Activated CD4-positive, CD25-positive, alpha-beta regulatory T cell treated with anti-CD3 and anti-CD28 coated beads, Interleukin-2, amount 50 U/mL, for 24 hours (primary cell): Measurements from ENCODE around the gene GPC3.

Source experiments
- ATAC-seq, 2 donors: fragments of 150-1000 bp; cut with Tn5 transposase; one replicate each; pipeline ENCODE4 v1.10.0; 2021; ENCODE audit warnings: mild to moderate bottlenecking in 1 of 2, moderate library complexity in 1 of 2

The GPC3 gene

DNA sequence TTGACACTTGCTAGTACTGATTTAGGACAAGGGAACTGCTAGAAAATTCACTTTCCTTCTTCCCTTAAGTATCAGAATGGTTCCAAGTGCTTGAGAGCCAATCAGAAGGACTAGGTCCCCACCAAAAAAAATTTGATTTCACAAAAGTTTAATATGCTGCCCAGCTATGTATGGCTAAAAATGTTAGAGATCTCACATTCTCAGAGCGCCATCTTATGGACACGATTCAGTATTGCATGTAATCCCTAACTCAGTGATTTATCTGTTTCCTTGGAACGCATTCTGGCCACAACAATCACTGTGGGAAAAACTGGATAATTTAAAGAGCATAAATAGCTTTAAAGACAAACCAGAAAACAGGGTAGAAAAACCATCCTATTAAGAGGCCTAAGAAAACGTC lies 315.0 kb downstream of the GPC3 start:
- no peak for ATAC-seq

DNA sequence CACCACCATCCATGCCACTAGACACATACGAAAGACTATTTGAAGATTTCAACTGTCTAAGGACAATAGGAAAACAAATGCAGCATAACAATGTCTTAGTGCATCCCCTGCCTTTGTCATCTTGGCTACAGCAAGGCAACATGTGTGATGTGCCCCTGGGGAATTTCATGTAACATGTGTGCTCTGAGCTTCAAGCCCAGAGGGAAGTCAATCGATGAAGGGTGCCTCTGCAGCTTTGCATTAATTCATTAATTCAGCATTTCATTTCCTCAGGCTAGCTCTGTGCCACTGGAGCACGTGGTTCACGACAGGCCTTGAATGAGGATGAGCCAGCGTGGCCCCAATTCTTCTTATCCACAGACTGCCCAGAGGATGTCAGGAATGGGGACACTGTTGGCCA lies 316.2 kb downstream of the GPC3 start:
- no peak for ATAC-seq

DNA sequence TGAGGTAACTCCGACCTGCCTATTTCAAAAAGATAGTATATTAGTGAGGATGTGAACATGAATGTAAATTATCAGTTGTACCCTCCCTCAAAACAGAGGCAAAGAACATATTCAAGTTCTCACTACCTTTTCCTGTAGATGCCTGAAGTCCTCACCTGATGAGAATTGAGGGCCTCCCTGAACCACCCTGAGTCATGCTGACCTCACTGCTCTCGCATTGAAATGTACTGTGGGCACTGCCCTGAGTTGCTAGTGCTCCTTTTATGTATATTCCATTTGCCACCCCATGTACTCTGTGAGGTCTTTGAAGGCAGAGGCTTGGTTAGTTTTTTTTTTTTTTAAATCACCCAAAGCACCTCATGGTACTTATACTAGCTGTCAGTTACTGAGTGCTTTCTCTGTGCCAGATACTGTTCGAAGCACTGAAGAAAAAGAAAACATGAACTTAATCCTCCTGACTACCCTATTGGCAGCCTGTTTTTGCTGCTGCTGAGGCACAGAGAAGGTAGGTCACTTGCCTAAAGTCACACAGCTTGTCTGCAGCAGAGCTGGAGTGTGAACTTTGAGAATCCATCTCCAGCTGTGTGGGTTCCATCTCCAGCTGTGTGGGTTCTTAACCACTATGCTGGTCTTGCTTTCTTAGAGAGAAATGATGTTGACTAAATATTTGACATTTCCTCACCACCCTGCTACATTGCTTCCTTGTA lies 317.0 kb downstream of the GPC3 start:
- no peak for ATAC-seq

DNA sequence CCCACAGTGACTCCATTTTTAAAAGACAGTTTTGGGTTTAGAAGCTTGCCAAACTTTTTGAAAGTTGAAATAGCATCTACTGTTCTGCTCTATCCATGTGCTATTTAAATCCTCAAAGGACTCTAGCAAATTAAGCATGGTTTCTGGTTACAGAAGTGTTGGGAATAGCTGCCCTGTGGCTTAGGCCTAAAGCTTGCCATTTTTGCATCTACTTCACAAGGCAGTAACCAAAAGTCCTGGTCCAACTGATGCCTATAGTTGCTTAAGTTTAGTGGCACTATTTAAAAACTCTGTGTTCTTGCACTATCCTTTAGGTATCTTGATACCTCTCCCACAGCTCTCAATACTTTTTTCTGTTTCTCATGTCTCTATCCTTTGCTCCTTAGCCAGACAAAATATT lies 319.1 kb downstream of the GPC3 start:
- ATAC-seq, result no peak

DNA sequence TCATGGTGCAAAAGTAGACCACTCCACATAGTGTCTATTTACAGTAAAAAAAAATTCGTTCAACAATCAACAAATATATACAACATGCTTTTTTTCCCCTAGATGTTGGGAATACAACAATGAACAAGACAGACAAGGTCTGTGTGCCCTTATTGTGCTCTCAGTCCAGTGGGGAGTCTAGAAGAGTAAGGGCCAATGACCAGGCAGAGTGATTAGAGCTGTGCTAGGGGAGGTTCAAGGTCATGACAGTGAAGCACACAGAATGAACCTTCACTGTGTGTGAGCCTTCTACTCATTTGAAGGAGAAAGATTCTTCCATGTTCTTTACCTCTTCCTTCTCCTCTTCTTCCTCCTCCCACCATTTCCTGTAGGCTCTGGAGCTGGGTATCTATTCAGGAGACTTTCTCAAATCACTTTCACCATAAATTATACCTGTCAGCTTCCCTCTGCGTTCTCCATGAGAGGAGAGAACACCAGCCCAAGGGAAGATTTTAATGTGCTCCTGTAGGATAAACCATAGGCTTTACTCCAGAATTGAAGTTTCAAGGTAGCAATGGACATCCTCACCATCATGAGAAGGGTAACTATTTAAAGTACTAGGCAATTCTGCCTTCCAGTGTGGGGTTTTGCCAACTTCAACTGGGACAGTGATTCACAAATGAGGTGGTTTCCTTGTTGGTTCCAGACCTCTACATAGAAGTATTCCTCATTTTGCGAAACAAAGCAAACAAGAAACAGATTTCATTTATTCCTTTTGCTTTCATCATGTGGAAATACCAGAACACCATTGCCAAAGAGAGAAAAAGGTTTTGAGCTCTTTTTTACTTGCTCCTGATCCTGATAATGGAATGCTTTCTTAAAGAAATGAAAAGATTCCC lies 323.2 kb downstream of the GPC3 start:
- ATAC-seq, result no peak

DNA sequence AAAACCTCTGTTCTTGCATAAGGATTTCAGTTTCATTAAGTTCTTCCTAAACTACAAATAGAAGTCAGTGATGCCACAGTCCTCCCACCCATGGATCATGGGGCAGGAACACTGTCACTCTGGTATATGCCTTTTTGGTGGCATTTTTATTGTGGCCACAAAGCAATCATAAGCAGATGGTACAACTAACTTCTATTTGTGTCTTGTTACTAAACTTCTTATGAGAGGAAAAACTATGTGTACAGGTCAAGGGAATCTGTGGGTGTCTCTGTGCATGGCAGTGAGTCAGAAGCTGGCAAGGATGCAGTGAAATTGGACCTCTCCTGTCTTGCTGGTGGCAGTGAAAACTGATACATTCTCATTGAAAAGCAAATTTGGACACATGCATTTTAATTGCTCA lies 325.1 kb downstream of the GPC3 start:
- no peak for ATAC-seq

DNA sequence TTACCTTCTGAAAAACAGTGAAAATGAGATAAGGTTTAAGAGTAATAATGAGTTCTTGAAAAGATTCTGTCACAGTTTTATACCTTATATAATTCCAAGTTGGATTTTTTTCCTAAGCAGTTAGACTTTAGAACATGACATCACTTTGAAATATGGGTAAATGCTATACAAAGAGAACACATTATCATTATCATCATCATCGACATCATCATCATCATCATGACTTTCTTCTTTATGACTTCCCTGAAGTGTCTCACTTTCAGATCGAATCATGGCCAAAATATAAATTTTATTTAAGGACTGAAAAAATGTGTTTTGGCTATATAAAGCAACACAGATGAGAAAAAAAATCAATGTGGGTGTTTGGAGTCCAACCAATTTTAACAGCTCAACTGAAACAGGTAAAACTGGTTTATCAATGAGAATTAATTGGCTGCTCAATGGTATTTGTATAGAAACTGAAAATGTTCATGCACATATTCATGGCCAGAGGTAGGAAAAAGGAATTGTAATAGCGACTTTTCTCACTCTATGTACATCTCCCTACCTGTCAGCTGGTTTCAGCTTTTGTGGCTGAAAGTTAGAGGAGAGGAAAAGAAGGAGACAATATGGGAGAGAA lies 327.0 kb downstream of the GPC3 start:
- ATAC-seq, result no peak

DNA sequence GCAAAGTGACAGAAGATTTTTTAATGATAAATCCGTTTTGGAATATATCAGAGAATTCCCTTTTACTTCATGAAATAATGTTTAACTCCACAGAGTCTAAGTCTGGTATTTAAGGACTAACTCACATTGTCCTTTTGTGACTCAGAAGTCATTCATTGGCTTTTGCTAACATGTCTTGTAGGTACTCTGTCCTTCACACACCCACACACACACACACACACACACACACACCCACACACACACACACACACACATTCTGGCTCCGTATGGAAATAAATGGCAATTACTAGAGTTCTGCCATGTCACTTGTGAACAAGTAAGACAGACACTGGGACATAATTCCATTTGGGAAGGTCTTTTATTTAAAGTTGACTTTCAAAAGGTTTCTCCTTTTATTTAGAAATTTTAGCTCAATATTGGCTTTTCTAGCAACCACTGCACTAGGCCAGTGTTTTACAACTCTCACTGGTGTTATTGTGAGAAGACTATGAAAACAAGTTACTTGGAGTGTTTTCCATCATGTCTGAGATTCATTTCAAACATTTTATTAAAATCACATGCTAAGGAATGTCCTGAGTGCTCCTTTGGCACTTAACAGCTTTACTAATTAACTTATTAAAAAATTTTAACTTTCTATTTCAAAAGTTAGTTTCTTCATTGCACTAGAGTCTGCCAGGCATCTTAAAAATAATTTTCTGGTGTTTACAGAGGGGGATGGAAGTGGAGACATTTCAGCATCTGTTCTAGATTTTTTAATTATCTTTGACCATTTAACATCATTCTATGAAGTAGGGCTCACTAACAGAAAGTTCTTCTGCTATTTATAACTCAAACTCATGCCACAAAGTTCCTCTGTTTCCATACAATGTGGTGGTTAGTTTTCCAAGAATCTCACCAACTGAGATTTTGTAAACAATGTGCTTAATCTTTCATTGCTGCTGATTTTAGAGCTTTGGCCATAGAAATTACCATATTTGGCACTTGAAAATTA lies 329.8 kb downstream of the GPC3 start:
- ATAC-seq, result no peak

DNA sequence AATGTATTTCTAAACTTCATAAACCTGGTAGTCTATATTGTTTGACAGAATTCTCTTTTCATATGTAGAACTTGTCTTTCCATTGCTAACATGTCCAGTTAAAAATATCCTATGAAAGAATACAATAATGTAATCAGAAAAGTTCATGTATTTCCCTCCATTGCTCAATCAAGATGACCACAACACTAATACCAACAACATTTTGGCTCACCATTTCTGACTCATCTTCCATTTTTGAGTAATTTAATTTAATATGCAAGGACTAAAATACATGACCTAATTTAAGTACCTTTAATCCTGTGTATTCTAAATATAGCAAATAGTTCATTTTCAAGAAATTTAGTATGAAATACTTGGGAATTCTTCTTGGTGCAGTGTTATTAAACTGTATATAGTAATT lies 330.6 kb downstream of the GPC3 start:
- no peak for ATAC-seq

DNA sequence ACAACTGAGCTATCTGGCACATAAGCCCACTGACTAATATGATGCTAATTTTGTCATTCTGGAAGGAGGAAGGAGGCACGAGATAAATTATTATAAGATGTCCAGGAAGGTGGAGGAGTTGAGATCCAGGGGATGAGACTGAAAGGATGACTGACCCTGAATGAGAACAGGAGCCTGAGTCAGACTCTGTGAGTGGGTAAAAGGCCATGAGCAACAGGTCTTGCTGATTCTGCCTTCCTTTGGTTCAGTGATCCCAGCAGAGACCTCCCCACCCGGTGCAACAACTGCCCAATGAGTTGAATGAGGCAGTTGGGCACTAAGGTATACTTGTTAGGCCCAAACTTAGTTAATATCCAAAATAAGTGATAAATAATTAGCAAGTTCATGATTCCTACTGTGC lies 332.0 kb downstream of the GPC3 start:
- ATAC-seq, result no peak

DNA sequence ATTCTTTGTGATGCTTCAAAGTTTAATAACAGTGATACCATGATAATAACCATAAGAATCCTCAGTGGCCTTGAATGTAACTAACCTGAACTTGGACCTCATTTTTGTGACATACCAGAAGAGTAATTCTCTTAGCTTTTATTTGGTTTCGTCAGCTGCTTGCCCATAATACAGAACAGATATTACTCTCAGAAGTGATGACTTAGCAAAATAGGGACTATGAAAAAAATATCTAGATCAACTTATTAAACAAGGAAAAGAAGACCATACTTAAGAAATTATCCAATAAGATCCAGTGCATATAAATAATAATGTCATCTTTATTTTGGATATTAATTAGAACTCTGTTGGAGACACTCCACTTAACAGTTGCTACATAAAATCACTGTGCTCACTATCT lies 333.2 kb downstream of the GPC3 start:
- no peak for ATAC-seq

DNA sequence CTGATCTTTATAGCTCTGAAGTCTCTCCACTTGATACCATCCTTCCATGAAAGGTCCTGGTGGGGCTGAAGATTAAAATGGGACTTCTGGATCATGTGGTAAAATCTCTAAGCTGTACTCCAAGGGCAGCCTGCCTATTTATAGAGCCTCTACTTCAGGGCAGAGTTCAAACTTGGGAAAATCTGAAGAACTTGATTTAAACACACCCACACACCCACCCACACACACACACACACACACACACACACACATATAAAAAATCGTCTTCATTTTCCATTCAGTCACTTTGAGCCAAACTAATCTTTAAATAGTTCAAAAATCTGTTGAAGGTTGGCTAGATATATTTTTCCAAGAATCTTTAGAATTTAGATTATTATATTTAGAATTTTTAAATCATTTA lies 335.2 kb downstream of the GPC3 start:
- no peak for ATAC-seq

DNA sequence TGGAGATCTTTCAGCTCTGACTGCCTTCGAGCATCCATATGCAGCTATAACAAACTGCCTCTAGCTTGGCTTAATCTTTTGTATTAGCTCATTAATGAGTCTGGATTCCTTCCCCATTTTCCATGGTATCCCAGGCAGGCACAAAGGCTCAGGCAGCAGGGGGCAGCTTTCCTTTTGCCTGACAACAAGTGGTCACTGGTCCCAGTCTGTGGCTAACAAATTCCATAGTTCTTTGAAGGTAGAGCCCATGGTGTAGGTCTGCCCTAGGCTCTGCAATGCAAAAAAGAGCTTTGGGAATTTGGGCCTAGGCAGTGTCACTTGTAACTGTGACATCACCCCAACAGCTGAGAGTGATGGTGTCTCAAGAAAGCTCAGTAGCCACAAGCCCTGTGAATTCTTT lies 335.7 kb downstream of the GPC3 start:
- ATAC-seq, result no peak

DNA sequence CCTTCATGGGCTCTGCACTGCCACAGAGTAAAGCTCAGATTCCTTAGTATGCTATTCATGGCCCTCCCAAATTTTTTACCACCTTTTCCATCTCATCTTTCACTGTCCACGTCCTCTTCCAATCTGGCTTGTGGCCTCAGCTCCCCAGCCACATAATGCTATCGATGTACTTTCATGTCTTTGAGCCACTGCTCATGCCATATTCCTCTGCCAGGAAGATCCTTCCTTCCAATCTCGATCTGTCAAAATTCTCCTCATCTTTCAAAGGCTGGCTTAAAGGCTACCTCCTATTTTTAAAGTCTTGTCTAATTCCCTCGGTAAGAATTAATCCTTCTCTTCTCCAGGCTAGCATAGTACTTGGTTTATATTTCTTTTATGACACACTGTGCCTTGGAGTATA lies 336.8 kb downstream of the GPC3 start:
- ATAC-seq, result no peak

DNA sequence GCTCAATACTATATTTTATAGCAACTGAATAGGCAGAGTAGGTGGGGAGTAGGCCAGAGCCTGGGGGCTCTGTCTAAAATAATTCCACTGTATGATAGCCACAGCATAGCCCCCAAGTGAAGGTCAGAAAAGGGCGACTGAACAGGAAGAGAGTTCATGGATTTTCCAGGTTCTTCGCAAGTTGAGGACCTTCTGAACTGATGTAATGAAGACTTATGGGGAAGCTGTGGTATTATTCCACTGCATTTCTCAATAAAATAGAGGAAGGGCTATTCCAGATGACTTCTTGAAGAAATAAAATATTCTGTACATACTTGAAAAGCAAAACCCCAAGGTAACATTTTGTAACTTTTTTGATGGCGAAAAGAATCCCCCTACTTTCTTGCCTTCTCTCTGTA lies 338.7 kb downstream of the GPC3 start:
- no peak for ATAC-seq

DNA sequence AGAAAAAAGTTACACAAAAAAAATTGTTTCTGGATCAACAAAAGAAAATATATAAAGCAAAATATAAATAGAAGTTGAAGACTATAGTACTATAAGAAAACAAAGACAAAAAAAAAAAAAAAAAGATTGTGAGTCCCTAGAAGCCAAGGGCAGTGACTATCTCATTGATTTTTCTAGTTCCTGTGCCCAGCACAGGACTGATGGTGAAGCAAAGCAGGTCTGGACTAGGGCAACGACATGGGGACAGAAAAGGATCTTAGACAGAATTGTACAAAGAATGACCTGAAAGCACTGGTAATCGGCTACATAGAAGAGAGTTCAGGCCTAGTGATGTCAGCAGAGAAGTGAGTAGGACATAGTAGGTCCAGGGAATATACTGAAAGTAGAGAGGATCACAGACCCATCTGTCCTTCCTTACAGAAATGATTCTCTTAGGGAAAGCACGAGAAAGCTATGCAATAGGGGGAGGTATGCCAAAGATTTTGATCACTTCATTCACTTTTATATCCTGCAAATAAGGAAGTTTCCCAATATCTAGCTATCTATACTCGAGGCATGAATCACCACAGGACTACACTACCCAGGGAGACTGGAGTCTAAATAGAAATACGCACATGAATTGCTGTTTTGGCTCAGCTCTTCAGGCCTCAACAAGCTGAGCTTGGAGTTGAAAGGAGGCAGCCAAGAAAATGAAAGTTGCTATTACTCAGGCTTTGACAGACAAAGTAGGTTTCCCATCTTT lies 339.2 kb downstream of the GPC3 start:
- no peak for ATAC-seq

DNA sequence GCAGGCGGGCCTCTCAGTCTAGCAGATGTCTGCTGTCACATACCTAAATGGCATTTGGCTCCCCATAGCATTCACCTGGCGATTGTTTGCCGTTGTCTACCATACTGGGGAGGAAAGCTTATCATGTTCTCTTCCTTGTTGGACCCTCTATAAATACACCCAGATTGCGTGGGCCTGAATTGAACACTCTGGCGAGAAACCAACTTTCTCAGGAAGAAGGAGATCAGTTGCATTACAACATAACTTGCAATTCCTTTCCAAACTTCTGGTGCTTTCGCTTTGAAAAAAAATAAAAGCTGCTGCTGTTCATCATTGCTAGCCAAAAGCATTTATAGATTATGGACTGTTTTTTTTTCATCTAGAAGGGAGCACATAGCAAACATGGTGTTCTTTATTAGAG lies 340.1 kb downstream of the GPC3 start:
- no peak for ATAC-seq

DNA sequence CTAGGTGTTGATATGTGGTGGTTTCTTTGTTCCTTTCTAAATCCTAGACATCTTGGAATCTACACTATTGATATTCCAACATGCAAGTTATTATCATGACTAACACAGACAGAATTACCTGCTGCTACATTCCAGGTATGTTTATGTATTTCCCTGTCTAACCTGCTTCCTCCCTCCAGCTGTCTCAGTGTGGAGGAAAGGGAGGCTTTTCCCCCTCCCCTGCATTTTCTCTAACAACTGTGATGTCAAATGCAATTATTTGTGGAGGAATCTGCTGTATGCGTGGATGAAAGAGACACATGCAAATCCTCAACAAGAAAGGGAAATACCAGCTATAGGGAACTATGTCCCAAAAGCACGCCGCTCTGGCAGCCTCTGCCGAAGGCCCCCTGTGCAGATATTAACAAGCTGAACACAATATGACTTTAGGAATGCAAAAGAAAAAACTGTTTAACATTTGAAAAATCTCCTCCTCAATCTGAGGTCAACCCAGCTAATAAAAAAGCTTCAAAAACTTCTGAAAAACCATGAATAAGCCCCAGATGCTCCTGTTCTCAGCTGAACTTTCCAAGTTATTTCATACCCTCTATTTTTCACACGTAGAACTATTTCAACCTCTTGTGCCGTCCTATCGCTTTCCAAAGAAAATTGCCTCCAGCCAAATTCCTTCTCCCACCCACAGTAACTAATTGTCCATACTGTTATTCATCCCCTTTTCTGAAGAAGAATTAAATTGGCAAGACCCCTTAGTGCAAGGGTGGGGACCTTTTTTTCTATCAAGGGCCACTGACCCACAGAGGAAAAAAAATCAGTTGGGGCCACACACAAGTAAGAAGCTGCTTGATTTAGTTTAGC lies 345.0 kb downstream of the GPC3 start:
- no peak for ATAC-seq

DNA sequence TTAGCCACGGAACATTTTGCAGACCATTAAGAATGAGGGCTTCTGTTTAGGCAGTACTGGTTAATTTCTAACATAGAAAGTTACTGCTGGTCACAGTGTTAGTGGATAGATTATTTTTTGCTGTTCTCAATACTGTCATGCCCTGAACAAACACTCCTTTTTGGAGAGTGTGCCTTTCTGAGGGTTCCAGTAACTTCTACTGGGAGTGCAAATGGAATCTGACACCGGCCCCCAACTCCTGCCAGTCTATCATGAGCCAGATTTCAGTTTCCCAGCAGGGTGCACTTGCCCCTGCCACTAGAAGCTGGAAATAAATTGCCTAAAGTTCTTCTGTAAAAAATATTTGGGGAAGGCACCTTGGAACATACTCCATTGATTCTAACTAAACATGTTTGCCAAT lies 345.7 kb downstream of the GPC3 start:
- no peak for ATAC-seq

DNA sequence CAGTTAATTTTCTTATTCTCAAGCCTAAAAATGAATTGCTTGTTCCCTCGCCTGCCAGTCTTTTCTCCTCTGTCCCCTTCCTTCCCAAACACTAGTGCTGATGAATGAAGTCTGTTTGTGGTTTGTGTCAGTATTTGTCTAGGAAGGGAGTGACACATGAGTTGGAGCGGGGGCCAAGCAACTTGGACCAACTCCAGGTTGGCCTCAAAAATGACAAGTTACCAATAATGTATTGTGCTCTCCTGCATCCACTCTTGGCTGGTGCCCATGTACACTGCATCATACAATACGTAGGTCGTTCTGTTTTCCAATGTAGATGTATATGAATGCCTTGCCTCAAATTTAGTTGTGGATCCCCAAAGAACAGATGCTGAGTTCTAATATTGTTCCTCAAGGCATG lies 347.1 kb downstream of the GPC3 start:
- no peak for ATAC-seq

DNA sequence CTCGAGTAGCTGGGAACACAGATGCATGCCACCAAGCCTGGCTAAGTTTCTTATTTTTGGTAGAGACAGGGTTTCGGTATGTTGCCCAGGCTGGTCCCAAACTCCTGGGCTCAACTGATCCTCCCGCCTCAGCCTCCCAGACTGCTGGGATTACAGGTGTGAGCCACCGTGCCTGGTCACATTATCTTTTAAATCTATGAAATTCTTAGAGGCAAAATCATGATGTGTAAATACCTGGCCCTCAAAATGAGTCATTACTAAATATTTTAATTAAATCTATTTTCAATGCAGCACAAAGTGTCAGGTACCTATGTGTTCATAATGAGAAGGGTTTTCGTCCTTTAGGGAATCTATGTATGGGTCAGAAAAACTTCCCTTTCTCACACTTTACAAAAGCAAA lies 347.6 kb downstream of the GPC3 start:
- no peak for ATAC-seq
